B cell (primary cell): ENCODE data around the gene DOCK4. TPM values are rescaled to one million over a fixed set of nuclear protein-coding genes. Genes with fewer than 3 reads are reported as not detected.

ENCODE experiments used
- ATAC-seq: fragments of 200-7000 bp; cut with Tn5 transposase; one replicate; pipeline ENCODE4 v1.10.0; 2021; ENCODE audit warnings: low read depth, mild to moderate bottlenecking, moderate number of reproducible peaks, moderate library complexity
- CTCF ChIA-PET: fragments of 350-600 bp; sonication (Branson Sonifier 250); formaldehyde crosslinking; loops from one replicate; lab custom pipeline; 2021; ENCODE audit warnings: antibody characterized with exemption, inconsistent platforms; lab: Charles Lee
- POLR2A ChIA-PET: fragments of 350-600 bp; sonication (Branson Sonifier 250); formaldehyde crosslinking; loops from one replicate; lab custom pipeline; 2021; ENCODE audit warnings: antibody characterized with exemption; lab: Charles Lee
- DNase-seq: peaks from one replicate; pipeline ENCODE4 v3.0.0; 2013
- H2AFZ ChIP-seq: 2 replicates; pipeline ENCODE4 v1.6.1; 2012; ENCODE audit warnings: mild to moderate bottlenecking, low read depth, low read length; ENCODE audit not compliant: insufficient read depth, poor library complexity, severe bottlenecking
- H3K27ac ChIP-seq, 2 donors: 1 replicate in 1 of 2; 2 replicates in 1 of 2; pipeline ENCODE4 v1.5.1; 2012 to 2013; ENCODE audit warnings: low read length in 2 of 2, mild to moderate bottlenecking in 2 of 2, moderate library complexity in 1 of 2
- H3K27me3 ChIP-seq, 4 experiments: fragments of 200-600 bp in 1 of 4; sonication (generic) in 1 of 4; replicated peaks in 1 of 4; 1 replicate in 2 of 4; 2 replicates in 2 of 4; pipeline versions ENCODE4 v1.6.1 to v1.7.0; 2013 to 2016; ENCODE audit warnings: low read length in 3 of 4, mild to moderate bottlenecking in 2 of 4, mixed read lengths in 1 of 4, moderate library complexity in 1 of 4; ENCODE audit not compliant: insufficient read depth in 4 of 4, control insufficient read depth in 3 of 4; ENCODE audit errors: control extremely low read depth in 1 of 4
- H3K36me3 ChIP-seq, 2 experiments: replicated peaks in 1 of 2; 1 replicate in 1 of 2; 2 replicates in 1 of 2; pipeline versions ENCODE4 v1.6.1 to v1.7.1; 2013; ENCODE audit warnings: low read length in 1 of 2; ENCODE audit not compliant: insufficient read depth in 2 of 2, control insufficient read depth in 1 of 2; ENCODE audit errors: control extremely low read depth in 1 of 2, extremely low read depth in 1 of 2
- H3K4me1 ChIP-seq, 2 donors: fragments of 200-600 bp in 1 of 2; sonication (generic) in 1 of 2; 1 replicate in 1 of 2; 2 replicates in 1 of 2; pipeline versions ENCODE4 v1.5.1 to v1.6.1; 2013 to 2017; ENCODE audit warnings: low read length in 2 of 2; ENCODE audit not compliant: control insufficient read depth in 2 of 2, insufficient read depth in 2 of 2
- H3K4me2 ChIP-seq: replicated peaks from 2 replicates; pipeline ENCODE3; 2012; ENCODE audit warnings: mild to moderate bottlenecking, low read depth, low read length; ENCODE audit not compliant: poor library complexity, severe bottlenecking
- H3K4me3 ChIP-seq, 5 experiments: fragments of 200-600 bp in 1 of 5; sonication (generic) in 1 of 5; 1 replicate in 3 of 5; 2 replicates in 2 of 5; pipeline versions ENCODE4 v1.5.1 to v1.7.0; 2011 to 2016; ENCODE audit warnings: low read length in 4 of 5, mild to moderate bottlenecking in 4 of 5, low read depth in 2 of 5, control low read depth in 1 of 5, moderate library complexity in 1 of 5; ENCODE audit not compliant: insufficient read depth in 1 of 5; ENCODE audit errors: control extremely low read depth in 1 of 5, extremely low read depth in 1 of 5
- H3K79me2 ChIP-seq: fragments of 200-600 bp; sonication (generic); one replicate; pipeline ENCODE4 v1.6.0; 2016; ENCODE audit warnings: low read length; ENCODE audit not compliant: control insufficient read depth, insufficient read depth
- H3K9ac ChIP-seq: fragments of 200-600 bp; sonication (generic); 2 replicates; pipeline ENCODE4 v1.6.1; 2017; ENCODE audit warnings: mild to moderate bottlenecking, low read length, moderate library complexity
- H3K9me3 ChIP-seq, 3 donors: one replicate each; pipeline versions ENCODE4 v1.6.1 to v1.7.1; 2013; ENCODE audit warnings: low read length in 2 of 3; ENCODE audit not compliant: control insufficient read depth in 2 of 3, insufficient read depth in 1 of 3; ENCODE audit errors: control extremely low read depth in 1 of 3
- H4K20me1 ChIP-seq: 2 replicates; pipeline ENCODE4 v1.6.0; 2012; ENCODE audit warnings: mild to moderate bottlenecking, low read length; ENCODE audit not compliant: insufficient read depth, control insufficient read depth, poor library complexity, severe bottlenecking
- H3K27ac Mint-ChIP-seq: one replicate; pipeline ENCODE4 v1.8.0; 2021; ENCODE audit warnings: mixed read lengths
- H3K27me3 Mint-ChIP-seq: one replicate; pipeline ENCODE4 v1.8.0; 2021; ENCODE audit warnings: mixed read lengths
- H3K4me1 Mint-ChIP-seq: one replicate; pipeline ENCODE4 v1.8.0; 2021; ENCODE audit warnings: mixed read lengths
- H3K4me3 Mint-ChIP-seq: one replicate; pipeline ENCODE4 v1.8.0; 2021; ENCODE audit warnings: mixed read lengths
- H3K9me3 Mint-ChIP-seq: one replicate; pipeline ENCODE4 v1.8.0; 2022; ENCODE audit warnings: mixed read lengths; ENCODE audit not compliant: insufficient read depth
- EZH2 ChIP-seq: IDR thresholded peaks from 2 replicates; pipeline ENCODE4 v1.6.1; 2012; ENCODE audit warnings: borderline replicate concordance, low read depth, mild to moderate bottlenecking, moderate library complexity, low read length; ENCODE audit not compliant: insufficient read depth, poor library complexity, severe bottlenecking
- WGBS: methylation state at CpG from one replicate; pipeline ENCODE4 v1.1.5; 2013; ENCODE audit warnings: missing lambda C conversion rate; ENCODE audit not compliant: insufficient coverage; 5-methylcytosine and 5-hydroxymethylcytosine counted together
- intact Hi-C: fragments of 100-400 bp; cut with micrococcal nuclease; formaldehyde crosslinking; loops from one replicate; pipeline ENCODE4 v1.10.0; 2022
- polyA plus RNA-seq: library from polyadenylated mRNA; depleted of rRNA; stranded (reverse); fragments of >200 nt; gene quantifications from 2 replicates; pipeline ENCODE4 v1.2.3, GENCODE V29; 2012
- total RNA-seq, 2 donors: library from RNA; stranded (reverse); fragments of 120-200 nt in 1 of 2; gene quantifications; 1 replicate in 1 of 2; 2 replicates in 1 of 2; pipeline versions ENCODE4 v1.2.3 to v1.2.4, GENCODE V29; 2013 to 2022
- TF ChIP-seq, protein P1 (sequence below): fragments of 200-600 bp; IDR thresholded peaks from one replicate; pipeline ENCODE4 v1.8.0; 2022; ENCODE audit warnings: antibody characterized with exemption, mild to moderate bottlenecking

DOCK4 gene
- total and polyA plus RNA-seq, 2 donors (not counting 1 experiment from before 2014, with no cell fraction given), result 0.03 to 4.1 TPM

- Histone ChIP-seq H2AFZ (no peak overlapping the region), H3K27ac (no peak overlapping the region), H3K4me1 (no peaks in the 10 kb centered on the region), H3K4me3 (no peak overlapping the region), H3K9ac (no peak overlapping the region), H3K9me3 (no peaks in the 10 kb centered on the region), H3K79me2 (no peaks in the 10 kb centered on the region), H3K36me3 (no peaks in the 10 kb centered on the region), H3K4me2 (no peak overlapping the region), H3K27me3 (peaks cover 0 to 2% (median 0%) of the 10 kb centered on the region in 4 experiments), H4K20me1 (no peaks in the 10 kb centered on the region)
- ChIA-PET CTCF (no interaction called here), POLR2A (no interaction called here)
- TF ChIP-seq, protein P1, sequence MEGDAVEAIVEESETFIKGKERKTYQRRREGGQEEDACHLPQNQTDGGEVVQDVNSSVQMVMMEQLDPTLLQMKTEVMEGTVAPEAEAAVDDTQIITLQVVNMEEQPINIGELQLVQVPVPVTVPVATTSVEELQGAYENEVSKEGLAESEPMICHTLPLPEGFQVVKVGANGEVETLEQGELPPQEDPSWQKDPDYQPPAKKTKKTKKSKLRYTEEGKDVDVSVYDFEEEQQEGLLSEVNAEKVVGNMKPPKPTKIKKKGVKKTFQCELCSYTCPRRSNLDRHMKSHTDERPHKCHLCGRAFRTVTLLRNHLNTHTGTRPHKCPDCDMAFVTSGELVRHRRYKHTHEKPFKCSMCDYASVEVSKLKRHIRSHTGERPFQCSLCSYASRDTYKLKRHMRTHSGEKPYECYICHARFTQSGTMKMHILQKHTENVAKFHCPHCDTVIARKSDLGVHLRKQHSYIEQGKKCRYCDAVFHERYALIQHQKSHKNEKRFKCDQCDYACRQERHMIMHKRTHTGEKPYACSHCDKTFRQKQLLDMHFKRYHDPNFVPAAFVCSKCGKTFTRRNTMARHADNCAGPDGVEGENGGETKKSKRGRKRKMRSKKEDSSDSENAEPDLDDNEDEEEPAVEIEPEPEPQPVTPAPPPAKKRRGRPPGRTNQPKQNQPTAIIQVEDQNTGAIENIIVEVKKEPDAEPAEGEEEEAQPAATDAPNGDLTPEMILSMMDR, result no peak
- TF ChIP-seq EZH2, result no peak
- no peak for ATAC-seq
- Mint-ChIP-seq H3K27me3 (peaks cover 4% of the 10 kb centered on the region), H3K4me1 (no peaks in the 10 kb centered on the region), H3K4me3 (no peak overlapping the region), H3K9me3 (no peaks in the 10 kb centered on the region), H3K27ac (no peak overlapping the region)
- DNase-seq, result no peak
- intact Hi-C loops, result no loop called here
- no CpG with 5 or more reads among the region's 4 CpGs for WGBS
These were observed 62.6 kb downstream of the DOCK4 start for GRCh38 chr7:112143582-112143981.

DNA sequence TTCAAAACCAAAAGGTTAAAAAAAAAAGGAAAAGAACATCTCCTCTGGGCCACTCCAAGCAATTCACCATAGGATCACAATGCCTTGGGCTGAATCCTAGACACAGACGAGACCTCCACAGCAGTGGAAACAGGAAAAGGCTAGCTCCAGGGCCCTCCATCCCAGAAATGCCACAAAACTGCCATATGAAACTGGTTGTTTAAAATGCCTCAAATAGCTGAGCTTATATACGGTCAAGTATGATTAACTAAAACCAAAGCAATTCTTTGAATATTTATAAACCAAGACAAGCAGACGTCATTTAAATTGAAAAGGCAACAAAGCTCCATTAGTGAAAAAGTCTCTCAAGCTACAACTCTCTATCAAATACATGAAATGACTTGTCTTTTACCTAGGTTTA, 63.1 kb downstream of the DOCK4 start:
- Histone ChIP-seq H3K4me2 (no peak overlapping the region), H3K9ac (no peak overlapping the region), H3K79me2 (no peaks in the 10 kb centered on the region), H3K27me3 (peaks cover 0 to 2% (median 0%) of the 10 kb centered on the region in 4 experiments), H3K4me3 (no peak overlapping the region), H2AFZ (no peak overlapping the region), H3K4me1 (no peaks in the 10 kb centered on the region), H3K27ac (no peak overlapping the region), H4K20me1 (no peaks in the 10 kb centered on the region), H3K9me3 (no peaks in the 10 kb centered on the region), H3K36me3 (no peaks in the 10 kb centered on the region)
- Mint-ChIP-seq H3K9me3 (no peaks in the 10 kb centered on the region), H3K4me3 (no peak overlapping the region), H3K4me1 (no peaks in the 10 kb centered on the region), H3K27me3 (peaks cover 4% of the 10 kb centered on the region), H3K27ac (no peak overlapping the region)
- DNase-seq (no peak), ATAC-seq (no peak)
- no peak for TF ChIP-seq EZH2
- TF ChIP-seq, protein P1, result no peak
- intact Hi-C loops, result no loop called here
- 90% methylated on average over 2 of the region's 3 CpGs for WGBS
- ChIA-PET POLR2A (no interaction called here), CTCF (no interaction called here)
